OCI-LY1 (cell line): ENCODE data around the gene TMOD2.

ENCODE experiments used
- CTCF ChIP-seq: fragments of 200-600 bp; sonication (generic), shearing (Covaris generic); IDR thresholded peaks from 2 replicates; pipeline ENCODE4 v1.5.1; 2017; ENCODE audit warnings: mild to moderate bottlenecking, antibody characterized with exemption, low read length, moderate library complexity, mixed read lengths
- EZH2 ChIP-seq: fragments of 200-600 bp; sonication (generic), shearing (Covaris generic); IDR thresholded peaks from 2 replicates; pipeline ENCODE4 v1.8.0; 2017; ENCODE audit warnings: borderline replicate concordance, mixed run types, mild to moderate bottlenecking, antibody characterized with exemption, low read length, moderate library complexity, mixed read lengths

GRCh38 chr15:51837792-51838251, 86.4 kb downstream of the TMOD2 start:
- TF ChIP-seq CTCF (no peak), EZH2 (no peak)
